ENCODE measurements around the gene NOC2L. TPM values are rescaled to one million over a fixed set of nuclear protein-coding genes. Genes with fewer than 3 reads are reported as not detected.

The NOC2L gene
- total and polyA plus RNA-seq, 2 donors (not counting 3 experiments of a cell fraction or from before 2014, with no cell fraction given), result 55.3 to 87.9 TPM

DNA sequence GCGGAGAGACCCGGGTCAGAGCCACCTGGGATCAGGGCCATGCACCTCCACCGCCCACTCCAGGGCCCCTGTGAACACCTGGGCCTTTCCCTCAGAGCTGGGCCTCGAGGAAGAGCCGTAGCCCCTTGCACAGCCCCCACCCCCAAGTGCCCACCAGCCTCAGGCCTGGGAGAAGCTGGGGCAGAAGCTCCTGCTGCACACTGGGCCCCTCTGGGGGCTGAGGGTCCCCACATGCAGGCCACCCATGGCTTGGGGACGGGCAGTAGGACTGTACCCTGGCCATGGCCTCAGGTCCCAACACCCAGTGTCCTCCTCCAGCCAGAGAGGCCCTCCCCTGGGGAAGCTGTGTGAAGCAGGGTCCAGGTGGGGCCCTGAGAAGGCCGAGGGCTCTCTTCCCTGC lies 6.5 kb downstream of the NOC2L start:
- CTCF ChIA-PET, result interaction anchor here (1.1 kb wide), 1 partner anchor 11 kb away, joined by 3 read pairs; no protein-coding TSS in a partner anchor
- Histone ChIP-seq H3K4me2 (ENCODE audit: insufficient read depth, low read length) (no peak overlapping the region), H3K79me2 (ENCODE audit: control insufficient read depth, insufficient read depth, low read length) (peaks cover 5% of the 10 kb centered on the region), H3K4me3 (replicated peaks in 1 of 3; ENCODE audit: insufficient read depth in 1 of 3, low read depth in 1 of 3, low read length in 3 of 3) (no peak overlapping the region), H3K9me1 (replicated peaks; ENCODE audit: control insufficient read depth, extremely low read depth, insufficient read depth, low read length) (no peaks in the 10 kb centered on the region), H4K20me1 (replicated peaks; ENCODE audit: control insufficient read depth, extremely low read depth, insufficient read depth, low read length) (no peaks in the 10 kb centered on the region), H2AFZ (ENCODE audit: low read depth, low read length) (no peak overlapping the region), H3K27me3 (ENCODE audit: control insufficient read depth in 2 of 2, insufficient read depth in 2 of 2, low read length in 2 of 2) (no peaks in the 10 kb centered on the region), H3K36me3 (ENCODE audit: control insufficient read depth in 2 of 2, extremely low read depth in 1 of 2, insufficient read depth in 2 of 2, low read length in 2 of 2) (peaks cover 0 to 69% of the 10 kb centered on the region in 2 experiments), H3K4me1 (ENCODE audit: control insufficient read depth, extremely low read depth, insufficient read depth, low read length) (peaks cover under 1% of the 10 kb centered on the region), H3K9ac (replicated peaks; ENCODE audit: extremely low read depth, insufficient read depth, low read length) (no peak overlapping the region), H3K9me3 (replicated peaks; ENCODE audit: control insufficient read depth, insufficient read depth, low read length) (no peaks in the 10 kb centered on the region), H3K27ac (ENCODE audit: insufficient read depth, low read depth, low read length) (no peak overlapping the region)
- no peak for DNase-seq (ENCODE audit: low read depth, low spot score)
- POLR2A ChIA-PET, result no interaction called here
- TF ChIP-seq FOS (IDR thresholded peaks at IDR 0.05; ENCODE audit: borderline replicate concordance, insufficient read depth, low read length) (no peak), JUN (IDR thresholded peaks at IDR 0.05; ENCODE audit: borderline replicate concordance, insufficient read depth, insufficient read length, low read depth) (no peak), POLR2A (IDR thresholded peaks at IDR 0.05; ENCODE audit: low read depth, low read length) (no peak), EZH2 (IDR thresholded peaks at IDR 0.05; ENCODE audit: borderline replicate concordance, low read depth, low read length, severe bottlenecking) (no peak), MYC (IDR thresholded peaks at IDR 0.05; ENCODE audit: low read depth, low read length) (no peak), POLR2AphosphoS5 (IDR thresholded peaks at IDR 0.05; ENCODE audit: insufficient read depth, low read depth, low read length) (no peak), GATA2 (IDR thresholded peaks at IDR 0.05; ENCODE audit: insufficient read depth, insufficient read length, low read depth, low read length) (no peak)
- TF ChIP-seq, protein P1, sequence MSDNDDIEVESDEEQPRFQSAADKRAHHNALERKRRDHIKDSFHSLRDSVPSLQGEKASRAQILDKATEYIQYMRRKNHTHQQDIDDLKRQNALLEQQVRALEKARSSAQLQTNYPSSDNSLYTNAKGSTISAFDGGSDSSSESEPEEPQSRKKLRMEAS (IDR thresholded peaks at IDR 0.05; ENCODE audit: insufficient read depth, insufficient read length), result no peak
- TF ChIP-seq, protein P2, sequence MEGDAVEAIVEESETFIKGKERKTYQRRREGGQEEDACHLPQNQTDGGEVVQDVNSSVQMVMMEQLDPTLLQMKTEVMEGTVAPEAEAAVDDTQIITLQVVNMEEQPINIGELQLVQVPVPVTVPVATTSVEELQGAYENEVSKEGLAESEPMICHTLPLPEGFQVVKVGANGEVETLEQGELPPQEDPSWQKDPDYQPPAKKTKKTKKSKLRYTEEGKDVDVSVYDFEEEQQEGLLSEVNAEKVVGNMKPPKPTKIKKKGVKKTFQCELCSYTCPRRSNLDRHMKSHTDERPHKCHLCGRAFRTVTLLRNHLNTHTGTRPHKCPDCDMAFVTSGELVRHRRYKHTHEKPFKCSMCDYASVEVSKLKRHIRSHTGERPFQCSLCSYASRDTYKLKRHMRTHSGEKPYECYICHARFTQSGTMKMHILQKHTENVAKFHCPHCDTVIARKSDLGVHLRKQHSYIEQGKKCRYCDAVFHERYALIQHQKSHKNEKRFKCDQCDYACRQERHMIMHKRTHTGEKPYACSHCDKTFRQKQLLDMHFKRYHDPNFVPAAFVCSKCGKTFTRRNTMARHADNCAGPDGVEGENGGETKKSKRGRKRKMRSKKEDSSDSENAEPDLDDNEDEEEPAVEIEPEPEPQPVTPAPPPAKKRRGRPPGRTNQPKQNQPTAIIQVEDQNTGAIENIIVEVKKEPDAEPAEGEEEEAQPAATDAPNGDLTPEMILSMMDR (IDR thresholded peaks at IDR 0.05; ENCODE audit: extremely low read depth in 1 of 2, insufficient read depth in 1 of 2, low read depth in 1 of 2, low read length in 2 of 2), result no peak
- no peak for FAIRE-seq
- intact Hi-C loops (cut with micrococcal nuclease) (no loop called here), dilution Hi-C loops (cut with MboI; ENCODE audit: extremely low pct_ligation_motif_present, low sequenced_read_pairs) (no loop called here)
- BruUV-seq (replicated peaks), result no TSS peak

Measured in endothelial cell of umbilical vein (primary cell).